Adrenal gland (tissue), 12 donors: ENCODE data around the gene SLC2A4. TPM values are rescaled to one million over a fixed set of nuclear protein-coding genes. Genes with fewer than 3 reads are reported as not detected.

Source experiments
- DNase-seq, 7 donors: peaks; one replicate each; pipeline ENCODE4 v3.0.0-alpha.2; 2019 to 2020
- H3K27ac ChIP-seq, 5 donors: fragments of 200-600 bp; sonication (generic) in 4 of 5; 1 replicate in 3 of 5; 2 replicates in 2 of 5; pipeline versions ENCODE4 v1.5.1 to v1.8.0; 2016 to 2020; ENCODE audit warnings: mild to moderate bottlenecking in 1 of 5
- H3K27me3 ChIP-seq: fragments of 200-600 bp; 2 replicates; pipeline ENCODE4 v1.8.0; 2021
- H3K36me3 ChIP-seq, 2 donors: fragments of 200-600 bp; replicated peaks in 1 of 2; 1 replicate in 1 of 2; 2 replicates in 1 of 2; pipeline versions ENCODE4 v1.5.1 to v1.8.0; 2018 to 2022
- H3K4me1 ChIP-seq, 2 donors: fragments of 200-600 bp; replicated peaks in 1 of 2; 1 replicate in 1 of 2; 2 replicates in 1 of 2; pipeline versions ENCODE4 v1.5.1 to v1.8.0; 2018 to 2021
- H3K4me3 ChIP-seq, 4 donors: fragments of 200-600 bp; sonication (generic) in 3 of 4; one replicate each; pipeline ENCODE4 v1.5.1; 2016 to 2018
- H3K9me3 ChIP-seq, 3 donors: fragments of 200-600 bp; sonication (generic) in 1 of 3; replicated peaks in 1 of 3; 1 replicate in 2 of 3; 2 replicates in 1 of 3; pipeline versions ENCODE4 v1.5.1 to v1.8.0; 2016 to 2021
- POLR2A ChIP-seq, 2 donors: fragments of 450-650 bp; IDR thresholded peaks; one replicate each; pipeline ENCODE4 v1.6.1; 2017; ENCODE audit warnings: antibody characterized with exemption in 2 of 2, mild to moderate bottlenecking in 2 of 2, moderate library complexity in 1 of 2
- WGBS, 4 donors: extraction: QIAGEN DNeasy Blood & Tissue Kit in 2 of 4; methylation state at CpG; one replicate each; pipeline versions ENCODE4 v1.1.5 to v1.1.7; 2013 to 2017; 5-methylcytosine and 5-hydroxymethylcytosine counted together
- intact Hi-C, 2 donors: fragments of 100-400 bp; cut with DNase I; formaldehyde crosslinking; loops; one replicate each; pipeline versions ENCODE4 v1.14.1 to v1.15.0; 2022 to 2023
- polyA plus RNA-seq, 3 donors: library from polyadenylated mRNA; stranded (reverse); fragments of 200-250 nt in 2 of 3; fragments of 350-450 nt in 1 of 3; fragmentation: Illumina TruSeq in 1 of 3; extraction: RNeasy Lipid Tissue Mini Kit (QIAGEN cat#74804) in 1 of 3; gene quantifications; one replicate each; pipeline ENCODE4 v1.2.3, GENCODE V29; 2013 to 2014
- total RNA-seq, 9 donors: library from RNA; depleted of rRNA in 4 of 9; stranded (reverse); fragments of >200 nt in 4 of 9; fragments of 120-200 nt in 1 of 9; fragmentation: NEBNext Ultra II Directional in 1 of 9; extraction: Animal tissue kit (Norgen Biotek cat#: 25700) in 1 of 9; gene quantifications; one replicate each; pipeline versions ENCODE4 v1.1.0 to v1.2.4, GENCODE V29; 2013 to 2023
- TF ChIP-seq, protein P1 (sequence below), 6 experiments: fragments of 450-650 bp in 4 of 6; fragments of 200-600 bp in 2 of 6; sonication (generic) in 1 of 6; IDR thresholded peaks; 1 replicate in 5 of 6; 2 replicates in 1 of 6; pipeline versions ENCODE4 v1.5.1 to v1.8.0; 2016 to 2021; ENCODE audit warnings: antibody characterized with exemption in 6 of 6, mild to moderate bottlenecking in 2 of 6, moderate library complexity in 1 of 6
- donor health status: healthy with polysubstance abuse.
- donor health status: Bipolar disorder and iron deficiency.
- donor health status: DM: yes; HTN: yes; CAD: no.
- donor health status: DM: no; HTN: no; CAD: no.
- donor health status: DM: no; HTN: no; CAD: no.
- donor health status: DM: yes; HTN: yes; CAD: no.

SLC2A4 gene
- total and polyA plus RNA-seq, 12 donors: 0.75 to 30.0 (median 6.7) TPM

- no peaks in the 10 kb centered on the region for H3K9me3 ChIP-seq
- TF ChIP-seq POLR2A (IDR thresholded peaks at IDR 0.05): no peak
- TF ChIP-seq, protein P1, sequence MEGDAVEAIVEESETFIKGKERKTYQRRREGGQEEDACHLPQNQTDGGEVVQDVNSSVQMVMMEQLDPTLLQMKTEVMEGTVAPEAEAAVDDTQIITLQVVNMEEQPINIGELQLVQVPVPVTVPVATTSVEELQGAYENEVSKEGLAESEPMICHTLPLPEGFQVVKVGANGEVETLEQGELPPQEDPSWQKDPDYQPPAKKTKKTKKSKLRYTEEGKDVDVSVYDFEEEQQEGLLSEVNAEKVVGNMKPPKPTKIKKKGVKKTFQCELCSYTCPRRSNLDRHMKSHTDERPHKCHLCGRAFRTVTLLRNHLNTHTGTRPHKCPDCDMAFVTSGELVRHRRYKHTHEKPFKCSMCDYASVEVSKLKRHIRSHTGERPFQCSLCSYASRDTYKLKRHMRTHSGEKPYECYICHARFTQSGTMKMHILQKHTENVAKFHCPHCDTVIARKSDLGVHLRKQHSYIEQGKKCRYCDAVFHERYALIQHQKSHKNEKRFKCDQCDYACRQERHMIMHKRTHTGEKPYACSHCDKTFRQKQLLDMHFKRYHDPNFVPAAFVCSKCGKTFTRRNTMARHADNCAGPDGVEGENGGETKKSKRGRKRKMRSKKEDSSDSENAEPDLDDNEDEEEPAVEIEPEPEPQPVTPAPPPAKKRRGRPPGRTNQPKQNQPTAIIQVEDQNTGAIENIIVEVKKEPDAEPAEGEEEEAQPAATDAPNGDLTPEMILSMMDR (IDR thresholded peaks at IDR 0.05): no peak
- H3K4me3 ChIP-seq: no peak overlapping the region
- no peak for DNase-seq
- H3K36me3 ChIP-seq: peaks cover 0 to 40% of the 10 kb centered on the region in 2 donors
- intact Hi-C loops: no loop called here
- peaks cover 4 to 17% of the 10 kb centered on the region in 2 donors for H3K4me1 ChIP-seq
- no peaks in the 10 kb centered on the region for H3K27me3 ChIP-seq
- WGBS, 4 donors: 81 to 91% (median 86%) methylated on average over 5 to 7 of the region's 7 CpGs
- H3K27ac ChIP-seq: no peak overlapping the region
These were observed 45.5 kb downstream of the SLC2A4 start for GRCh38 chr17:7327056-7327455.

- Histone ChIP-seq H3K27me3 (no peaks in the 10 kb centered on the region), H3K4me3 (no peak overlapping the region), H3K9me3 (no peaks in the 10 kb centered on the region), H3K27ac (no peak overlapping the region), H3K36me3 (peaks cover 0 to 35% of the 10 kb centered on the region in 2 donors), H3K4me1 (peaks cover 4 to 17% of the 10 kb centered on the region in 2 donors)
- DNase-seq: no peak
- intact Hi-C loops: no loop called here
- TF ChIP-seq POLR2A (IDR thresholded peaks at IDR 0.05): no peak
- TF ChIP-seq, protein P1 (IDR thresholded peaks at IDR 0.05): no peak
- 87 to 93% (median 90%) methylated on average over 15 to 17 of the region's 17 CpGs for WGBS, 4 donors
These were observed 46.0 kb downstream of the SLC2A4 start for GRCh38 chr17:7327501-7327900.

GRCh38 chr17:7328009-7328408 lies 46.5 kb downstream of the SLC2A4 start:
- H3K4me3 ChIP-seq: no peak overlapping the region
- peaks cover 0 to 30% of the 10 kb centered on the region in 2 donors for H3K36me3 ChIP-seq
- H3K9me3 ChIP-seq: no peaks in the 10 kb centered on the region
- TF ChIP-seq, protein P1 (IDR thresholded peaks at IDR 0.05): no peak
- no peak for TF ChIP-seq POLR2A (IDR thresholded peaks at IDR 0.05)
- no peaks in the 10 kb centered on the region for H3K27me3 ChIP-seq
- intact Hi-C loops: no loop called here
- DNase-seq: no peak
- 63 to 93% (median 87%) methylated on average over 1 of the region's 1 CpG for WGBS, 4 donors
- peaks cover 4 to 17% of the 10 kb centered on the region in 2 donors for H3K4me1 ChIP-seq
- no peak overlapping the region for H3K27ac ChIP-seq

- peaks cover 0 to 21% of the 10 kb centered on the region in 2 donors for H3K36me3 ChIP-seq
- 0 to 1% (median 0%) methylated on average over 16 to 50 of the region's 50 CpGs for WGBS, 4 donors
- H3K27ac ChIP-seq: peak within 1 kb of the TSS; percentile 76 to 94 (median 80)
- TF ChIP-seq, protein P1 (IDR thresholded peaks at IDR 0.05): no peak
- TF ChIP-seq POLR2A (IDR thresholded peaks at IDR 0.05): no peak
- intact Hi-C loops: no loop called here
- H3K4me1 ChIP-seq: peaks cover 4 to 17% of the 10 kb centered on the region in 2 donors
- H3K4me3 ChIP-seq: peak within 1 kb of the TSS; percentile 43 to 88 (median 64)
- H3K27me3 ChIP-seq: no peaks in the 10 kb centered on the region
- DNase-seq: peak in 1 of 7 donors; percentile 51
- no peaks in the 10 kb centered on the region for H3K9me3 ChIP-seq
These were observed 47.4 kb downstream of the SLC2A4 start, which contains the start of gene NEURL4 for GRCh38 chr17:7328840-7329373. Gene NEURL4 (minus strand): TSS chr17:7329335. CDS start chr17:7329312, 23 bp downstream.
